Left ventricle myocardium inferior (tissue), 1 donor: Measurements from ENCODE around the gene USP36. TPM values are rescaled to one million over a fixed set of nuclear protein-coding genes. Genes with fewer than 3 reads are reported as not detected.

Experiments
- DNase-seq: peaks from one replicate; pipeline ENCODE4 v3.0.0-alpha.2; 2020
- H3K27ac ChIP-seq: fragments of 200-600 bp; replicated peaks from 2 replicates; pipeline ENCODE4 v1.8.0; 2021
- H3K27me3 ChIP-seq: fragments of 200-600 bp; 2 replicates; pipeline ENCODE4 v1.8.0; 2021; ENCODE audit warnings: low read depth
- H3K36me3 ChIP-seq: fragments of 200-600 bp; 2 replicates; pipeline ENCODE4 v1.8.0; 2021
- H3K4me1 ChIP-seq: fragments of 200-600 bp; 2 replicates; pipeline ENCODE4 v1.8.0; 2021
- H3K4me3 ChIP-seq: fragments of 200-600 bp; 2 replicates; pipeline ENCODE4 v1.8.0; 2021; ENCODE audit warnings: mild to moderate bottlenecking, moderate library complexity
- H3K9me3 ChIP-seq: fragments of 200-600 bp; replicated peaks from 2 replicates; pipeline ENCODE4 v1.8.0; 2021
- CTCF ChIP-seq: fragments of 200-600 bp; IDR thresholded peaks from 2 replicates; pipeline ENCODE4 v1.8.0; 2021; ENCODE audit warnings: antibody characterized with exemption, mild to moderate bottlenecking, borderline replicate concordance
- intact Hi-C: fragments of 100-400 bp; cut with micrococcal nuclease; formaldehyde crosslinking; loops from one replicate; pipeline ENCODE4 v1.11.0; 2022
- total RNA-seq: library from RNA; stranded (reverse); fragmentation: NEBNext Ultra II Directional; extraction: Animal tissue kit (Norgen Biotek cat#: 25700); gene quantifications from one replicate; pipeline ENCODE4 v1.2.1, GENCODE V29; 2021
- donor health status: DM: no; HTN: yes; CAD: no; lungs with severe emphysema.

USP36 gene
- total RNA-seq, 1 donor from 2014 or later: 19.4 TPM

DNA sequence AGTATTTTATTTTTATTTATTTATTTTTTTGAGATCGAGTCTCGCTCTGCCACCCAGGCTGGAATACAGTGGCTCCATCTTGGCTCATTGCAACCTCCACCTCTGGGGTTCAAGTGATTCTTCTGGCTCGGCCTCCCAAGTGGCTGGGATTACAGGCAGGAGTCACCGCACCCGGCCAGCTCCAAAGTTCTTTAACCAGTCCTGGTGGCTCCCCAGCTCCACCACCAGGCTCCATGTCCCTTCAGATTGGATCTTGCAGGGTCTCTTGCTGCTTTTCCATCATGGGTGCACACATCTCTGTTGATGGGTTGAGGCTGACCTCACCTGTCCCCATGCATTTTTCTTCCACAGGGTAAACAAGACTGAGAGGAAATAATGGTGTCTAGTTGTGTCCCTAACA, 8.4 kb upstream of the USP36 start:
- Histone ChIP-seq H3K36me3 (peaks cover 15% of the 10 kb centered on the region), H3K27me3 (no peaks in the 10 kb centered on the region), H3K27ac (no peak overlapping the region), H3K4me3 (no peak overlapping the region), H3K9me3 (no peaks in the 10 kb centered on the region), H3K4me1 (no peaks in the 10 kb centered on the region)
- intact Hi-C loops: no loop called here
- no peak for DNase-seq
- TF ChIP-seq CTCF: no peak

- no peak overlapping the region for H3K4me3 ChIP-seq
- no peak for TF ChIP-seq CTCF
- intact Hi-C loops: no loop called here
- H3K27ac ChIP-seq: no peak overlapping the region
- DNase-seq: no peak
- no peaks in the 10 kb centered on the region for H3K9me3 ChIP-seq
- no peaks in the 10 kb centered on the region for H3K36me3 ChIP-seq
- H3K27me3 ChIP-seq: no peaks in the 10 kb centered on the region
- no peaks in the 10 kb centered on the region for H3K4me1 ChIP-seq
These were observed 6.4 kb upstream of the USP36 start for GRCh38 chr17:78847052-78847451.

GRCh38 chr17:78844301-78845005, 3.8 kb upstream of the USP36 start:
- peaks cover 19% of the 10 kb centered on the region for H3K4me1 ChIP-seq
- H3K4me3 ChIP-seq: no peak overlapping the region
- intact Hi-C loops: no loop called here
- no peak for DNase-seq
- TF ChIP-seq CTCF: no peak
- H3K27me3 ChIP-seq: no peaks in the 10 kb centered on the region
- no peaks in the 10 kb centered on the region for H3K9me3 ChIP-seq
- H3K27ac ChIP-seq: no peak overlapping the region
- H3K36me3 ChIP-seq: no peaks in the 10 kb centered on the region

DNA sequence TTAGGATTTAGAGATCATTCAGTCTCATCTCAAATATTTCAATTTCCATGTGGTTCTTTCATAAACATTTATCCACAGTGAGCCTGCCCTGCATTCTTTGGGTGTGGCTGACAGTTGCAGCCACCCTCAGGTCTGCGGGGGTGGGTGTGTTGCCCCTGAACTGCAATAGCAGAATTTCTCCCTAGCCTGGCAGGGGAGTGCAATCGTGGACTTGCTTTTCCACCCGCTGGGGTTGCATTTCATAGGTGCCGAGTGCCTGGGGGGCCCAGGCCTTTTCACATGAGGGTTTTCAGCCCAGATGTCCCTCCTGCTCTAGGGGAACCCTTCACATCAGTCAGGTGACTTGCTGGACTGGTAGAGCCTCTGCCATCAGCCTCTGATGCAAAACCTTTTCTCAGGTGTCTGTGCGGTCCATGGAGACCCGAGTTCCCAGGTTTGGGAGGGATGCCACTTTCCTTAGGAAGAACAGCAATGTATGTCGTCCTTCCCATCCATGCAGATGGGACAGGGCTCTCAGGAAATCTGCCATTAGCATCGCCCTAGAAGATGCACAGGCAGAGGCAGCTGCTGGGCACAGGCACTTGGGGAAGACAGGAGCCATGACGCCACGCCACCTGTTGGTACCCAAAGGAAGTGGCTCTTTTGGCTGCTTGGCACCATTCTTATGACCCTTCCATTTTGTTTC, 2.4 kb upstream of the USP36 start:
- no peak for DNase-seq
- intact Hi-C loops: no loop called here
- Histone ChIP-seq H3K36me3 (peaks cover 1% of the 10 kb centered on the region), H3K27me3 (no peaks in the 10 kb centered on the region), H3K27ac (no peak overlapping the region), H3K9me3 (no peaks in the 10 kb centered on the region), H3K4me3 (no peak overlapping the region), H3K4me1 (peaks cover 31% of the 10 kb centered on the region)
- peak; percentile 51 for TF ChIP-seq CTCF

GRCh38 chr17:78840530-78840779, 159 bp downstream of the USP36 start:
- TF ChIP-seq CTCF: no peak
- intact Hi-C loops: no loop called here

More at GRCh38 chr17:78840530-78840779, 159 bp downstream of the USP36 start:
- H3K9me3 ChIP-seq: no peaks in the 10 kb centered on the region
- H3K4me3 ChIP-seq: peak overlapping the region; percentile 97
- peaks cover 31% of the 10 kb centered on the region for H3K4me1 ChIP-seq
- peak overlapping the region; percentile 98 for H3K27ac ChIP-seq
- no peak for DNase-seq
- peaks cover 20% of the 10 kb centered on the region for H3K36me3 ChIP-seq
- H3K27me3 ChIP-seq: no peaks in the 10 kb centered on the region
